Fibroblast of lung (primary cell): ENCODE results near the gene ACOXL.

Source experiments
- EZH2 ChIP-seq: IDR thresholded peaks from 2 replicates; pipeline ENCODE4 v1.5.1; 2012; ENCODE audit warnings: low read length, control low read depth, mild to moderate bottlenecking; ENCODE audit errors: missing control alignments
- TF ChIP-seq, protein P1 (sequence below), 2 donors: IDR thresholded peaks in 1 of 2; conservative IDR thresholded peaks in 1 of 2; 1 replicate in 1 of 2; 2 replicates in 1 of 2; pipeline ENCODE4 v1.5.1; 2011 to 2012; ENCODE audit warnings: low read length in 2 of 2, control low read depth in 1 of 2, inconsistent platforms in 1 of 2, low read depth in 1 of 2, mild to moderate bottlenecking in 1 of 2

DNA sequence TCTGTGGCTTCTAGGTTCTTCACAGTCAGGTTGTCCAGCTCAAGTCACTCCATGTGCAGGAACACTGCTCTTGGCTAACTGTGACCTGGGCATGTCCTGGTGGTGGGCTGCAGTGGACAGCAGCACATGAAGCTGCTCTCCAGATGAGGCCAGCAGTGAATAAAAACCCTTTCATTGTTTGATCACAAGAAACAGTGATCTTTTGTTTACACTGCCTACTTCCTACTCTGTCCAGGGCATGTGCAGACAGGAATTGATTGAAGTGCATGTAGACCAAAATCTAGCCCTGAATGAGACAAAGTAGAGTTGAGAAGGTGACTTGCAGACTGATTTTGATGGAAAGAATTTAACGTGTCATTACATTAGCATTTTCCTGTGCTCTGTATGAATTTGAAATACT, 423.2 kb downstream of the ACOXL start:
- TF ChIP-seq EZH2, result no peak
- TF ChIP-seq, protein P1, sequence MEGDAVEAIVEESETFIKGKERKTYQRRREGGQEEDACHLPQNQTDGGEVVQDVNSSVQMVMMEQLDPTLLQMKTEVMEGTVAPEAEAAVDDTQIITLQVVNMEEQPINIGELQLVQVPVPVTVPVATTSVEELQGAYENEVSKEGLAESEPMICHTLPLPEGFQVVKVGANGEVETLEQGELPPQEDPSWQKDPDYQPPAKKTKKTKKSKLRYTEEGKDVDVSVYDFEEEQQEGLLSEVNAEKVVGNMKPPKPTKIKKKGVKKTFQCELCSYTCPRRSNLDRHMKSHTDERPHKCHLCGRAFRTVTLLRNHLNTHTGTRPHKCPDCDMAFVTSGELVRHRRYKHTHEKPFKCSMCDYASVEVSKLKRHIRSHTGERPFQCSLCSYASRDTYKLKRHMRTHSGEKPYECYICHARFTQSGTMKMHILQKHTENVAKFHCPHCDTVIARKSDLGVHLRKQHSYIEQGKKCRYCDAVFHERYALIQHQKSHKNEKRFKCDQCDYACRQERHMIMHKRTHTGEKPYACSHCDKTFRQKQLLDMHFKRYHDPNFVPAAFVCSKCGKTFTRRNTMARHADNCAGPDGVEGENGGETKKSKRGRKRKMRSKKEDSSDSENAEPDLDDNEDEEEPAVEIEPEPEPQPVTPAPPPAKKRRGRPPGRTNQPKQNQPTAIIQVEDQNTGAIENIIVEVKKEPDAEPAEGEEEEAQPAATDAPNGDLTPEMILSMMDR (conservative IDR thresholded peaks at IDR 0.05 in 1 of 2, IDR thresholded peaks at IDR 0.05 in 1 of 2; ENCODE audit: low read depth in 1 of 2, low read length in 2 of 2), result no peak
